SK-N-MC (cell line): Measurements from ENCODE around the gene OTOS.

Experiments
- EZH2 ChIP-seq: fragments of 200-600 bp; sonication (generic); IDR thresholded peaks from one replicate; pipeline ENCODE4 v1.6.1; 2017; ENCODE audit warnings: antibody characterized with exemption
- POLR2AphosphoS5 ChIP-seq: IDR thresholded peaks from 2 replicates; pipeline ENCODE4 v1.6.1; 2012; ENCODE audit warnings: mild to moderate bottlenecking, low read depth, low read length, borderline replicate concordance

DNA sequence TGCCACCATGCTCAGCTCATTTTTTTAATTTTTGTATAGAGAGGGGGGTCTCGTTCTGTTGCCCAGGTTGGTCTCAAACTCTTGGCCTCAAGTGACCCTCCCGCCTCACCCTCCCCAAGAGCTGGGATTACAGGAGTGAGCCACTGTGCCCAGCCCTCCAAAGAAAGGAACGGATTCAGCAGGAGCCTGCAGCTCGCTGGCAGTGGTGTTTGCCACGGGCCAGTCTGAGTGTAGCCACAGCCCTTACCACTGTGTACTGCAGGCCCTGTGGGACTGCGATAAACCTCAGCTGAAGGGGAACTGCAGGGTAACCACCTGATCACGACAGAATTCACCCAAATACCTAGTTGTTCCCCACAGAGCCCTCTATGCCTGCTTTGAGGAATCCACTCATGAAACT lies 11.1 kb downstream of the OTOS start:
- TF ChIP-seq POLR2AphosphoS5 (no peak), EZH2 (no peak)
